A673 (cell line): Measurements from ENCODE around the gene ADGRL2. TPM values are rescaled to one million over a fixed set of nuclear protein-coding genes. Genes with fewer than 3 reads are reported as not detected.

Experiments
- BruUV-seq: library from RNA; stranded (reverse); fragments of 400-500 nt; replicated peaks from 2 replicates; lab custom pipeline; 2021; lab: Mats Ljungman, UMichigan
- CTCF ChIA-PET: fragments of 300-600 bp; sonication (Branson Sonifier 250); formaldehyde crosslinking; loops from one replicate; lab custom pipeline; 2022; ENCODE audit warnings: antibody characterized with exemption; lab: Charles Lee
- POLR2A ChIA-PET: fragments of 300-600 bp; sonication (Branson Sonifier 250); formaldehyde crosslinking; loops from one replicate; lab custom pipeline; 2022; ENCODE audit warnings: antibody characterized with exemption; ENCODE audit not compliant: low non-redundant PET; lab: Charles Lee
- DNase-seq: peaks from one replicate; pipeline ENCODE4 v3.0.0-alpha.2; 2015; ENCODE audit warnings: low spot score
- H3K27ac ChIP-seq: fragments of 200-600 bp; sonication (generic); 2 replicates; pipeline ENCODE4 v1.5.1; 2016; ENCODE audit warnings: mixed run types, low read depth, mild to moderate bottlenecking, mixed read lengths, antibody characterized with exemption, low read length; ENCODE audit not compliant: poor library complexity, severe bottlenecking
- H3K27me3 ChIP-seq: fragments of 200-600 bp; sonication (generic); replicated peaks from 2 replicates; pipeline ENCODE4 v1.6.1; 2017; ENCODE audit warnings: mixed run types, low read depth, mild to moderate bottlenecking, mixed read lengths, antibody characterized with exemption, low read length; ENCODE audit not compliant: insufficient read depth, poor library complexity
- H3K36me3 ChIP-seq: fragments of 200-600 bp; sonication (generic); 2 replicates; pipeline ENCODE4 v1.6.1; 2016; ENCODE audit warnings: mixed run types, mild to moderate bottlenecking, mixed read lengths, antibody characterized with exemption, low read length; ENCODE audit not compliant: insufficient read depth, poor library complexity, severe bottlenecking
- H3K4me1 ChIP-seq: fragments of 200-600 bp; sonication (generic); 2 replicates; pipeline ENCODE4 v1.6.1; 2017; ENCODE audit warnings: mixed run types, mild to moderate bottlenecking, mixed read lengths, antibody characterized with exemption, low read length; ENCODE audit not compliant: insufficient read depth, poor library complexity, severe bottlenecking
- H3K4me3 ChIP-seq: fragments of 200-600 bp; sonication (generic); 2 replicates; pipeline ENCODE4 v1.5.1; 2016; ENCODE audit warnings: low read depth, mixed run types, mild to moderate bottlenecking, mixed read lengths, low read length; ENCODE audit not compliant: poor library complexity, severe bottlenecking
- H3K9me3 ChIP-seq: fragments of 200-600 bp; sonication (generic); 2 replicates; pipeline ENCODE4 v1.6.1; 2016; ENCODE audit warnings: mixed run types, low read depth, mild to moderate bottlenecking, mixed read lengths, antibody characterized with exemption, low read length; ENCODE audit not compliant: poor library complexity, severe bottlenecking
- EZH2 ChIP-seq: fragments of 200-600 bp; sonication (generic); IDR thresholded peaks from 2 replicates; pipeline ENCODE4 v1.6.1; 2017; ENCODE audit warnings: borderline replicate concordance, low read depth, mild to moderate bottlenecking, mixed read lengths, antibody characterized with exemption, low read length; ENCODE audit not compliant: poor library complexity, severe bottlenecking
- intact Hi-C: fragments of 100-400 bp; cut with micrococcal nuclease; formaldehyde crosslinking; loops from one replicate; pipeline ENCODE4 v1.10.0; 2022; ENCODE audit not compliant: unreplicated experiment
- total RNA-seq: library from RNA; stranded (reverse); gene quantifications from 2 replicates; pipeline ENCODE4 v1.2.3, GENCODE V29; 2021
- TF ChIP-seq, protein P1 (sequence below): fragments of 300-800, 200-600 bp; sonication (generic); conservative IDR thresholded peaks from 2 replicates; pipeline ENCODE4 v1.5.1; 2017; ENCODE audit warnings: low read depth, mild to moderate bottlenecking, antibody characterized with exemption, low read length, moderate library complexity, mixed read lengths

ADGRL2 gene
- total RNA-seq, 1 experiment from 2014 or later = 1.5 TPM

DNA sequence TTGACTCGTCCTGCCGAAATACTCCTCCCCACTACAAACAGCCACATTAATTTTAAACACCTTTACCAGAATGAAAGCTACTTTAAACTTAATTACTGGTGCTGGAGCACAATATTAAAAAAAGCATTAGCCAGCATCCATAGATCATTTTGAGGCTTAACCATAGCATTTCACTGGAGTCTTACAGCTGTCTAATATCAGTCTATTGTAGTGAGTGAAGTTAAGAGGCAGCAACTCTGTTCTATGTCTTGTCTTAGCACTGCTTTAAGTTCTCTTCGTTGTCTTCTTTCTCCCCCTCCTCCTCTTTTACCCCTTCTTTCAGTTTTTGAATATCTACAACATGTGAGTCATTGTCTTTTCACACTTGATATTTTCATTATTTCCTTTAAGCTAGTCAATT lies 49.3 kb downstream of the ADGRL2 start:
- H3K27ac ChIP-seq = no peak overlapping the region
- peaks cover 47% of the 10 kb centered on the region for H3K27me3 ChIP-seq
- POLR2A ChIA-PET = no interaction called here
- intact Hi-C loops = no loop called here
- CTCF ChIA-PET = no interaction called here
- no peaks in the 10 kb centered on the region for H3K36me3 ChIP-seq
- DNase-seq = no peak
- no TSS peak for BruUV-seq
- H3K4me1 ChIP-seq = no peaks in the 10 kb centered on the region
- H3K4me3 ChIP-seq = no peak overlapping the region
- TF ChIP-seq EZH2 = no peak
- TF ChIP-seq, protein P1, sequence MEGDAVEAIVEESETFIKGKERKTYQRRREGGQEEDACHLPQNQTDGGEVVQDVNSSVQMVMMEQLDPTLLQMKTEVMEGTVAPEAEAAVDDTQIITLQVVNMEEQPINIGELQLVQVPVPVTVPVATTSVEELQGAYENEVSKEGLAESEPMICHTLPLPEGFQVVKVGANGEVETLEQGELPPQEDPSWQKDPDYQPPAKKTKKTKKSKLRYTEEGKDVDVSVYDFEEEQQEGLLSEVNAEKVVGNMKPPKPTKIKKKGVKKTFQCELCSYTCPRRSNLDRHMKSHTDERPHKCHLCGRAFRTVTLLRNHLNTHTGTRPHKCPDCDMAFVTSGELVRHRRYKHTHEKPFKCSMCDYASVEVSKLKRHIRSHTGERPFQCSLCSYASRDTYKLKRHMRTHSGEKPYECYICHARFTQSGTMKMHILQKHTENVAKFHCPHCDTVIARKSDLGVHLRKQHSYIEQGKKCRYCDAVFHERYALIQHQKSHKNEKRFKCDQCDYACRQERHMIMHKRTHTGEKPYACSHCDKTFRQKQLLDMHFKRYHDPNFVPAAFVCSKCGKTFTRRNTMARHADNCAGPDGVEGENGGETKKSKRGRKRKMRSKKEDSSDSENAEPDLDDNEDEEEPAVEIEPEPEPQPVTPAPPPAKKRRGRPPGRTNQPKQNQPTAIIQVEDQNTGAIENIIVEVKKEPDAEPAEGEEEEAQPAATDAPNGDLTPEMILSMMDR = no peak
- no peaks in the 10 kb centered on the region for H3K9me3 ChIP-seq

DNA sequence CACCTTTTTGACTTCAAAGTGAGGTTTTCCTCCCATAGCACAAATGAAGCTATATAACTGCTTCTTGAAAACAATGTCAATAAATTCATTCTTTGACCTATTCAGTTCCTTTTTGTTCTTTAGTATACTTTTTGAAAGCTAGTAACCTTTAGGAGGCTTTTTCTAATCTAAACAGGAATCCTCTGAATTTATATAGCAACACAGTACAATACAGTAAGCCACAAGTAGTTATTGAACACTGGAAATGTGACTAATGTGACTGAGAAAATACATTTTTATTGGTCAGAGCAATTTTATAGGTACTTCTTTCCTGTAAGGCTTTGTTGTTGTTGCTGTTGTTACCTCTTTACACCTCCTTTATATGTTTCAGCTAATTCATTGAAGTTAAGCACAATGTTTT lies 49.8 kb downstream of the ADGRL2 start:
- no peak overlapping the region for H3K27ac ChIP-seq
- H3K4me3 ChIP-seq = no peak overlapping the region
- no peak for TF ChIP-seq EZH2
- TF ChIP-seq, protein P1 = no peak
- no peaks in the 10 kb centered on the region for H3K36me3 ChIP-seq
- H3K9me3 ChIP-seq = no peaks in the 10 kb centered on the region
- H3K27me3 ChIP-seq = peaks cover 46% of the 10 kb centered on the region
- ChIA-PET CTCF (no interaction called here), POLR2A (no interaction called here)
- BruUV-seq = no TSS peak
- no peaks in the 10 kb centered on the region for H3K4me1 ChIP-seq
- no peak for DNase-seq
- intact Hi-C loops = no loop called here

DNA sequence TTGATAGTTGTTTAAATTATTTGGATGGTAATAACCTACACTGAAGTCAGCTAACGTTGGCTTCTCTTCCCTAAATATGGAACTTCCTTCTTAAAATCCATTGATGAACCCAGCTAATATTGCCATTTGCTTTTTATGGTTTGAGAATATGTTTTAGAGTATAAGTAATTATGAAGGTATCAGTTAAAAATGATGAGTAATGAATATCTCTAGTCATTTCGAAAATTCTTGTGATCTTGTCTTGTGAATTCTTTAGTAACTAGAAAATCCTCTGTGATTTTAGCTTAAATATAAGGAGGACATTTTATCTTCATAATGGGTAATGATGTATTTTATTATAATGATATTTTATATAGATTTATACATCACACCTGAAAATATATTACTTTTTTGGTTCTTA lies 50.5 kb downstream of the ADGRL2 start:
- BruUV-seq = no TSS peak
- intact Hi-C loops = no loop called here
- no peak overlapping the region for H3K4me3 ChIP-seq
- POLR2A ChIA-PET = no interaction called here
- no peak overlapping the region for H3K27ac ChIP-seq
- CTCF ChIA-PET = no interaction called here
- no peaks in the 10 kb centered on the region for H3K4me1 ChIP-seq
- DNase-seq = no peak
- no peaks in the 10 kb centered on the region for H3K9me3 ChIP-seq
- TF ChIP-seq EZH2 = no peak
- TF ChIP-seq, protein P1 = no peak
- H3K36me3 ChIP-seq = no peaks in the 10 kb centered on the region
- H3K27me3 ChIP-seq = peaks cover 41% of the 10 kb centered on the region
